HG03025 (cell line): ENCODE measurements around the gene SPATA2L.

Source experiments
- ATAC-seq: cut with Tn5 transposase; IDR thresholded peaks from one replicate; pipeline ENCODE4 v1.9.1; 2021; ENCODE audit warnings: mild to moderate bottlenecking, moderate library complexity; ENCODE audit not compliant: unreplicated experiment, low FRiP score

Gene SPATA2L, protein sequence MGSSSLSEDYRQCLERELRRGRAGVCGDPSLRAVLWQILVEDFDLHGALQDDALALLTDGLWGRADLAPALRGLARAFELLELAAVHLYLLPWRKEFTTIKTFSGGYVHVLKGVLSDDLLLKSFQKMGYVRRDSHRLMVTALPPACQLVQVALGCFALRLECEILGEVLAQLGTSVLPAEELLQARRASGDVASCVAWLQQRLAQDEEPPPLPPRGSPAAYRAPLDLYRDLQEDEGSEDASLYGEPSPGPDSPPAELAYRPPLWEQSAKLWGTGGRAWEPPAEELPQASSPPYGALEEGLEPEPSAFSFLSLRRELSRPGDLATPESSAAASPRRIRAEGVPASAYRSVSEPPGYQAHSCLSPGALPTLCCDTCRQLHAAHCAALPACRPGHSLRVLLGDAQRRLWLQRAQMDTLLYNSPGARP

DNA sequence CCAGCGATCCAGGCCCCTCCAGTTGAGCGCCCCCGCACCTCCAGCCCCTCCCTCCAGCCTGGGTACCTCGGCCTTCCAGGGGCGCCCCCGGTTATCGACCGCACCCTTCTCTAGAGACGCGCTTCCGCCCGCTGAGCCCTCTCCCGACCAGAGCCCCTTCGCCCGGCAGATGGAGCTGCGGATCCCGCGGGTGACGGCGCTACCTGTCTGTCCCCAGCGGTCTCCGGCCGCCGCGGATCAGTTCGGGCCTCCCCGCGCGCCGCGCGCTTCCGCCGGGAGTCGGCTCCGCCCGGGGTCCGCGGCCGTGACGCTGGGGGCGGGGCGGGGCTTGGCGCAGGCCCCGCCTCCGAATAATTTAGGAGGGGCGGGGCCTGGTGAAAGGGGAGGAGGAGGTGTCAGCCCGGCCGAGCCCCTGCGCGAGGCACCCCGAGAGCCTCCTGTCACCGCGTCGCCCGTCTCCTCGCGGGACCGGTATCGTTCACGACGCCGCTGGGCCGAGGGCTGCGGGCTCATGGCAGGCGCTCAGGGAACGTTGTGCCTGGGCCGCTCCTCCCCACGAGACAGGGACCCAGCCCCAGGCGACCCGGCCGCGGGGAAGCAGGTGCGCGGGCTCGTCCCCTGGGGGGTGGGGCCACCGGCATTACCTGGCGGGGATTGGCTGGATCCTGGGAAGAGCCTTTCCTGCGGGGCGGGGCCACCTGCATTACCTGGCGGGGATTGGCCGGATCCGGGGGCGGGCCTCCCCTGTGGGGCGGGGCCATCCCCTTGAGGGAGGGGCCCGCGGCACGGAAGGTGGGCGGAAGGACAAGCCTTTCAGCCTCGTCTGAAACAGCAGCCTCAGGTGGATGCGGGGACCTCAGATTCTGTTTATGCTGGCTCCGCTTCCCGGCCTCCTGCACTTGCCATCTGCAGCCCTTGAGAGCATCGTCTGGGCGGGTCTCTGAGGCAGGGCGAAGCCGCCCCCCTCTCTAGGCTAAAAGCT is at the start of gene SPATA2L:
SPATA2L (minus strand) TSS at position 281 of the 982 bp plus-strand sequence. CDS start 473 bp downstream, outside the sequence.
- peak; percentile 56 for ATAC-seq

DNA sequence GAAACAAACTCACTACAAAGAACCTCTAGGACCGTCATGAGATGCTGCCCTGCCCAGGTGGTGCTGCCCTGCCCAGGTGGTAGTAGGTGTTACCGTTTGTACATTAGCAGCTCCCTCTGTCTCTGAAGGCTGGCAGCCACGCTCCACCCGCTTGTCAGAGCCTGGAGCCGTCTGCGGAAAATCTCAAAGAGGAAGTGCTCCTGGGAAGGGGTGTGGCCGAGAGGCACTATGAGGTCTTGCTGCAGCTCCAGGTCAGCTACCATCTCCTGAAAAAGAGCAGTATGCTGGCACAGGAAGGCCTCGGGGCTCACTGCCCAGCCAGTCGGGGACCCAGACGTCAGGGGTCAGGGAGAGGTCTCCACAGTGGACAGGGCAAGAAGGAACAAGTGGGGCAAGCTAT is 48.1 kb upstream of the SPATA2L start:
- ATAC-seq: no peak

DNA sequence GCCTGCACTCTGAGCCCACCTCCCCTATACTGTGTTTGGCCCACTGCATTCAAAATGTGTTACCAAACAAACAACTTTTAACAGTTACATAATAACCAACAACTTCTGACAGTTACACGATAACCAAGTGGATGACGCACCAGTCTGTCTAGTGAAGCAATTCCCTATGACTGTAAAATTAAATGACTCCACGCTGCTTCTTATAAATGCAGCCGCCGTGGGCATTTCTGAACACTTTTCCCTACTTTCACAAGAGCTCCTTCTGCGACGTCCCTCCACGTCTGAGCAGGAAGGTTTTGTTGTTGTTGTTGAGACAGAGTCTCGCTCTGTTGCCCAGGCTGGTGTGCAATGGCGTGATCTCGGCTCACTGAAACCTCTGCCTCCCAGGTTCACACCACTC is 47.4 kb upstream of the SPATA2L start:
- no peak for ATAC-seq

DNA sequence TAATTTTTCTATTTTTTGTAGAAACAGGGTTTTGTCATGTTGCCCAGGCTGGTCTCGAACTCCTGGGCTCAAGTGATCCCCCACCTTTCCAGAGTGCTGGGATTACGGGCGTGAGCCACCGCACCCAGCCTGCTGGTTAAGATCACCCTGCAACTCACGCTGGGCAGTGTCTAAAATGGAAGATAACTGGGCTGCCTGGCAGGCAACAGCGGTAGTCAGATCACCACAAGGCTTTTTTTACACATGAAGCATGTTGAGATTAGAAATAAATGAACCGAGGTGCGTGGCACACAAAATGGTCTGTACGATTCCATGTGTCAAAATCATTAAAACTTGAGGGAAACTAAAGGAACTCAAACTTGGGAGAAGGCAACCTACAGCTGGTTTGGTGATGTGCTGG is 46.6 kb upstream of the SPATA2L start:
- ATAC-seq: no peak

DNA sequence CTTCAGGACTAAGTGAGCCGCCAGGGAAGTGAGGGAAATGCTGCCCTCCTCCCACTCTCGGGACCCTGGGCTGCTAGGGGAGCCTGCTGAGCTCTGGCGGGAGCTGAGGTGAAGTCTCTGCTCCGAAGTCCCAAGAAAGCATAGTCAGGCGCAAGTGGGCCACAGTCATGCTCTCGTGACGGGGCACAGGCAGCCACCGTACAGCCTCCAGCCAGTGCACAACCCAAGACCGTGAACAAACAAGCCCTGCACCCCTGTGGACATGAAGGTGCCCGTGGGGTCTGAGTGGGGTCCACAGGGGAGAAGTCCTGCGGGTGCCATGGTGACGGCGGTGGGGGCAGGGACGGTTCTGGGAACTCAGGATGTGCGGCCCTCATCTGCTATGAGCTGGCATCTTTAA is 44.5 kb upstream of the SPATA2L start:
- ATAC-seq: no peak

DNA sequence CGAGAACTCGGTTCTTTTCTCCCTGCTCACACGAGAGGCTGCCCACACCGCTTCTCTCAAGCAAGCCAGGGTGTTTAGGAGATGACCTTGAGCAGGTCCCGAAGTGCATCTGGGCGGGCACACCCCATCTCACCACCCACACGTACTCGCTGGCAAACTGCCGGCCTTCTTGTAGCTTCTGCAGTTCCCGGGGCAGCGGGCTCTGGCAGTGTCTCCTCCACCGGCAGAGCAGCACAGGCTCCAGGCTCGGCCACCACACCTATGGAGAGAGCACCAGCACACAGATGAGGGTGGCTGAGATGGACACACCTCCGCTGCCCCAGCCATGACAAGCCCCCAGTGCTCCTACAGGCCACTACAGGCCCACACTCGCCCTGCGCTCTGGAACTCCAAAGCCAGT is 43.3 kb upstream of the SPATA2L start:
- ATAC-seq: no peak

DNA sequence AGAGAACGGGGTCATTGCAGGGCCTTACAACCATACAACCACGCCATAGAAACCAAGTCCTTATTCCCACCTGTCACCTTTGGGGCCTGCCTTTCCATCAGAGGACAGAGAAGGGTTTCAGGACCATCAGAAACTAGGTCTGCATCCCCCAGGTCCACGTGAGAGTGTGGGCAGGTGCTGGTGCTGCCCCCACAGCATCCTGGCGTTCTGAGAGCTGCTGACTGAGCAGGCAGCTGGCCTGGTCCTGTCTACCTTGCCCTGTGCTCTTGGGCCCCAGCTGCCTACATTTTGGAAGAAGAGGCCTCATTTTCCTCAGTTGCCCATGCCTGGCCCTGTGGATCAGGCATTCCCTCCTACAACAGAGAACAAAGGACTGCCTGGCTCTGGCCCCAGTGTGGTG is 41.4 kb upstream of the SPATA2L start:
- no peak for ATAC-seq

DNA sequence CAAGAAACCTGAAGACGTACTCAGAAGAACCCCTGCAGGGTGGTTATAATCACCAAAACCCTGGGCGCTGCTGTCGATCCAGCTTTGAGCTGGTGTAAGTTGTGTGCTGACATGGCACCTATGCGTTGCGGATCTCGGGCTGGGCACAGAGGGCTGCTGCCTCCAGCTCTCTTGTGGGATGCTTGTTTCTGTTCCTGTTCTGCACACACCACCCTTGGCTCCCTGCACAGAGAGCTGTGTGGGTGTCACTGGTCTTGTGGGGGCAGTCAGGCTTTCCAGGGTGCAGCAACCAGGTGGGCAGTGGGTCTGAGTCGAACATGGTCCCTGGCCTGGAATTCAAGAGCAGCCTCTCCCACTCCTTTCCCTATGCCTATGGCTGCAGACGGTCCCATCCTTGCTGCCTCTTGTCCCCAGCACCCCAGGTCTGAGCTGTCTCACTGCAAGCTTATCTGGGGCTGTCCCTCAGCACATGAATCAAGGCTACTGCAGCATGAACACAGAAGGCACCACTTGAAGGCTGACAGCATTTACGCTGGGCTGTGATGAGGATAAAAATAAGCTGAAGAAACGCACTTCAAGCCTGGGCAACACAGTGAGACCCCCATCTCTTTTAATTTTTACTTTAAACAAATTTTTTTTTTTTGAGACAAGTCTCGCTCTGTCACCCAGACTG is 40.0 kb upstream of the SPATA2L start:
- no peak for ATAC-seq

DNA sequence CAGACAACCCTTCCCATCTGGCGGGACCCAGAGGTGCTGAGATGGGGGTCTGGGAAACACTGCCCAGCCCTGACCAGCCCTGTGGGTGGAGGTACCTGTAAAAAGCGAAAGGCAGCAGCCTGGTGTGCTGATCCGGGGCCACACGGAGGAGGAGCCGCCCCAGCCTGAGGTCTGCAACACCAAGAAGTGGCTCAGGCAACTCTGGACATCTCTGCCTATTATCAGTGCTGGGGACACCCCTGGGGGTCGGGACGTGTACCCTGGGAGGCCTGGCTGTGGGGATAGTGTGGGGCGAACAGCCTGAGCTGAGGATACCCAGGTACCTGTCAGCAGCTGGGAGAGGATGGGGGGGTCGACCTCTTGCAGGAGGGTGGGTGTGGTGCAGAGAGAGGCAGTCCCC is 37.9 kb upstream of the SPATA2L start:
- ATAC-seq: no peak

DNA sequence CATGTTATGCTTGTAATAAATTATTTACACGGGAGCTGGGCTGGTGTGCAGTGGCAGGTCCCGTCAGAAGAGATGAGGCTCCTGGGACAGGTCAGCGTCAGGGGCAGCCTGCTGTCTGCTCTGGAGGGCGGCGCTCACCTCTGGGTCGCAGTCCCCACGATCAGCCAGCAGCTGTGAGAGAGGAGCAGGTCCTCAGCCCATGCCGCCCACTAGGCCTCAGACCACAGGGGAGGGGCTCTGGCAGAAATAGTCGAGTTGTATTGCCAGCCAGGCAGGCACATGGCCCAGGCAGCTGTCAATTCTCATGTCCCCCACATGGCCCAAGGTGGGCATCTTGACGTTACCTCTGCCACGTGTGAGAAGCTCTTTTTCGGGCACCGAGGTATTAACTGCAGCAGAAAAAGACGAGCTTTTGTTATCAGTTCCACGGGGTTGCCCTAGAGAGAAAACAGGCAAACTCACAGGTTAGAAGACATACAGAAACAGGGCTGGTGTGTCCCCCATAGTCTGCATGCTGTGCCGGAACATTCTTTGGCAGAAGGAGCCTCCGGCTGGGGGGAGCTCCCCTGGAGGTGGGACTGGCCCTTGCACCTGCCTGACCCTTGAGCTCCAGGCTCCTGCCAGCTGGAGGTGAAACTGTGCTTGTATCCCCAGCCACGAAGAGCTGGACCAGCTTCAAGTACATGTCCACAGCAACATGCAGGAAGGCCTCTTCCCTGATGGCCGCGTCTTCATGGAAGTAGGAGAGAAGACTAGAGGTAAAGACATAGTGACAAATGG is 37.2 kb upstream of the SPATA2L start:
- no peak for ATAC-seq

DNA sequence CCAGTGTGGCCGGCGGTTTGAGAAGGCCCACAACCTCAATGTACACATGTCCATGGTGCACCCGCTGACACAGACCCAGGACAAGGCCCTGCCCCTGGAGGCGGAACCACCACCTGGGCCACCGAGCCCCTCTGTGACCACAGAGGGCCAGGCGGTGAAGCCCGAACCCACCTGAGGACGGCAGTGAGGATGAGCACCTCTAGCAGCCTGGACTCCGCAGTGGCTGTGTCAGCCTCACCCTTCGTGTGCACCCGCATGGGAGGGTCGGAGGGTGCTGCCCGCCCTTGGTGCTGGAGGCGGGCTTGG is 36.5 kb upstream of the SPATA2L start:
- ATAC-seq: no peak

DNA sequence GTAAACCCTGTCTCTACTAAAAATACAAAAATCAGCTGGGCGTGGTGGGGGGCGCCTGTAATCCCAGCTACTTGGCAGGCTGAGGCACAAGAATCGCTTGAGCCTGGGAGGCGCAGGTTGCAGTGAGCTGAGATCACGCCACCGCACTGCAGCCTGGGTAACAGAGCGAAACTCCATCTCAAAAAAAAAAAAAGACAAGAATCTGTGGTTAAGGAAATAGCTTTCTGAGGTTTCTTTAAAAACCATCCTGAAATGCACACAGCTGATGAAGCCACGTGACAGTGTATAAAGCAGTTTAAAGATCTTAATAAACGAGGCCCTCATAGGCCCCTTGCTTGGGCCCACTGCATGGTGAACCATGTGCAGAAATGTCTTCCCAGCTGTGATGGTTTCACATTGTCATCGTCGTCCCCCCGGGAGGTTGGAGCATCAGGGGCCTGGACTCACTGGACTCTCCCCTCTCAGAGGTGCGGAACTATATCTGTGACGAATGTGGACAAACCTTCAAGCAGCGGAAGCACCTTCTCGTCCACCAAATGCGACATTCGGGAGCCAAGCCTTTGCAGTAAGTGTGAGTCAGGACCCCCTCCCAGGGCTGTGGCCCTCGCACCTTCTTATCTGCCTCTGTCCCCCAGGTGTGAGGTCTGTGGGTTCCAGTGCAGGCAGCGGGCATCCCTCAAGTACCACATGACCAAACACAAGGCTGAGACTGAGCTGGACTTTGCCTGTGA is 36.0 kb upstream of the SPATA2L start:
- no peak for ATAC-seq

DNA sequence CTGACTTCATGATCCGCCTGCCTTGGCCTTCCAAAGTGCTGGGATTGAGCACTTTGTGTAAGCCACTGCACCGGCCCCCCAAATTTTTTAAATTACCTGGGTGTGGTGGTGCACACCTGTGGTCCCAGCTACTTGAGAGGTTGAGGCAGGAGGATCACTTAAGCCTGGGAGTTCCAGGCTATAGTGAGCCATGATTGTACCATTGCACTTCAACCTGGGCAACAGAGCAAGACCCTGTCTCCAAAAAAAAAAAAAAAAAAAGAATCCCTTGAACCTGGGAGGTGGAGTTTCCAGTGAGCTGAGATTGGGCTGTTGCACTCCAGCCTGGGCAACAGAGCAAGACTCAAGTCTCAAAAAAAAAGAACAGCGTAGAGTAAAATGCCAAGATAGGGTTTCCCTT is 35.0 kb upstream of the SPATA2L start:
- no peak for ATAC-seq

DNA sequence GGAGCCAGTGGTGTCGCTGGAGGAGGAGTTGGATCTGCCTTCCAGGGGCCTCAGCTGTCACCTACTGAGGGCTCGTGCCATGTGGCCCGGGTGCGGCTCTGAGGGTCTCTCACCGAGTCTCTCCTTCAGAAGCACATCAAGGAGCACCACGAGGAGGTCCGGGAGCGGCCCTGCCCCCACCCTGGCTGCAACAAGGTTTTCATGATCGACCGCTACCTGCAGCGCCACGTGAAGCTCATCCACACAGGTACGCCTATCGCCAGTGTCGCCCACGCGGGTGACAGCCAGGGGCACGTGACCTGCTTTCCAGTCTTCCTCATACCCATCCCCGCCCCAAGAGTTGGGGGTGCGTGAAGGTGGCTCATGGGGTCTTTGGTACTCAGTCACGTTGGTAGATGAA is 32.3 kb upstream of the SPATA2L start:
- ATAC-seq: no peak

DNA sequence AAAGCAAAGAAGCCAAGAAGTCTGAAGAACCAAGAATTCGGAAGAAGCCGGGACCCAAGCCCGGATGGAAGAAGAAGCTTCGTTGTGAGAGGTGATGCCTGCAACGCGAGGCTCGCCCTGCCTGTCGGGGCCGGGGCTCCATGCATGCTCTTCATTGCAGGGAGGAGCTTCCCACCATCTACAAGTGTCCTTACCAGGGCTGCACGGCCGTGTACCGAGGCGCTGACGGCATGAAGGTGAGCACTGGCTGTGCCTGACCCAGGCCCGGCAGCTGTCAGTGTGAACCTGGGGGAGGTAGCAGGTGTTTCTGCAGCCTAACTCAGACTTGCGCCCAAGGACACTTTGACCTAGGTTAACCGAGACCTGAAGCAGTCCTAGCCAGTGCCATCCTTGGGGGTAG is 31.8 kb upstream of the SPATA2L start:
- ATAC-seq: no peak

DNA sequence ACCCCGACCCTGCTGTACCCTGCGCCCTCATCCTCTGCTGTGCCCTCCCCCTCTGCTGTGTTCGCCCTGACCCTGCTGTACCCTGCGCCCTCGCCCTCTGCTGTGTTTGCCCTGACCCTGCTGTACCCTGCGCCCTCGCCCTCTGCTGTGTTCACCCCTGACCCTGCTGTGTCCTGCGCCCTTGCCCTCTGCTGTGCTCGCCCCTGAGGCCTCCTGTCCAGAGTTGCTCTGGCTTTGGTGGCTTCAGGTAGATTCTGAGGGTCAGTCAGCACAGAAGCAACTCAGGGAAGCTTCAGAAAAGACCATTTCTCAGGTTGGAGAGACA is 31.4 kb upstream of the SPATA2L start:
- ATAC-seq: no peak

DNA sequence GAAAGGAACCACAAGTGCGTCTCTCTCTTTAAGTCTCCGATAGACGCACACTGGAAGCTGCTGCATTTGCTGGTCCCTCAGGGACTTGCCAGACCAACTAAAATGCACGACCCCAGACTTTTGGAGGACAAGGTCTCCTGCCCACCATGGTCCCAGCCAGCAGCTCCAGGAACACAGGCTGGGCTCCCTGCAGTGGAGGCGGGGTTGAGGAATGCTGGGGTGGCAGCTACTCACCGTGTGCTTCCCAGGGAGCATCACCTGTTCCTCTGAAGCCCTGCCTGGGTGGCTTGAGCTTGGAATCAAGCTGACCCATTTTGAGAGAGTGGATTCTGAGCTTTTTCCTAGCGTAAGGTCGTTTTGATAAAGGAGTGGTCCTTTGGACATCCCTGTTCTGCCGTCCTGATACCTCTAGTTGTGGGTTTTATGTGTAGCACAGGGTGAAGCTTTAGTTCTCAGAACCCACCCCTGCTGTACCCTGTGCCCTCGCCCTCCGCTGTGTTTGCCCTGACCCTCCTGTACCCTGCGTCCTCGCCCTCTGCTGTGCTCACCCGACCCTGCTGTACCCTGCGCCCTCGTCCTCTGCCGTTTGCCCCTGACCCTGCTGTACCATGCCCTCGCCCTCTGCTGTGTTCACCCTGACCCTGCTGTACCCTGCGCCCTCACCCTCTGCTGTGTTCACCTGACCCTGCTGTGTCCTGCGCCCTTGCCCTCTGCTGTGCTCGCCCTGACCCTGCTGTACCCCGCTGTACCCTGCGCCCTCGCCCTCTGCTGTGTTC is 30.8 kb upstream of the SPATA2L start:
- ATAC-seq: no peak

DNA sequence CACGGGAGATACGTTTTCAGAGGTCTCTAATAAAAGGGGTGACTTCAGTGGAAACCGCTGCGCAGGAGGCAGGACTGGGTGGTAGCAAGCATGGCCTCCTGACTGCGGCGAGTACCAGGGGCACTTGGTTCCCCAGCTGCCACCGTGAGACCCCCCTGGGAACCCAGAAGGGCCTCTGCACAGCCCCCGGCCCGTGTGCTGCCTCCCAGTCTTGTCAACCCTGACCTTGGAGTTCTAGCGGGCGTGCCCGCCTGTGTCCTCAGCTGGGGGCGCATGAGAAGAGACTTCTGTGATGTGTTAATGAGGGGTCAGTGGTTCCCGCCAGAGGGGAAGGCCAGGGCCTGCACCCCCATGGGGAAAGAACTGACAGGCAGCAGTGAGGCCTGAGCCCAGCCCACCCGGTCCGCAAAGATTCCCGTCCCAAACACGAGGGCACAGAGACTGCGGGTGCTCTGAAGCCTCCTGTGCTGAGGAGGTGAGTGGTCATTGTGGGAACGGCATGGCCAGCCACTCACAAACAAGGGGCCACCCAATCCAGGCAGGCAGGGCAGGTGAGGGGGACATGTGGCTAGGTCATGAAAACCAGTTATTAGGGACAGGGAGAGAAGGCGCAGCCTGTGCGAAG is 29.2 kb upstream of the SPATA2L start:
- no peak for ATAC-seq
